ENCODE results near the gene SH3PXD2B. TPM values are rescaled to one million over a fixed set of nuclear protein-coding genes. Genes with fewer than 3 reads are reported as not detected.

SH3PXD2B gene
- total and polyA plus RNA-seq, 2 donors (not counting 1 experiment from before 2014, with no cell fraction given): not detected

DNA sequence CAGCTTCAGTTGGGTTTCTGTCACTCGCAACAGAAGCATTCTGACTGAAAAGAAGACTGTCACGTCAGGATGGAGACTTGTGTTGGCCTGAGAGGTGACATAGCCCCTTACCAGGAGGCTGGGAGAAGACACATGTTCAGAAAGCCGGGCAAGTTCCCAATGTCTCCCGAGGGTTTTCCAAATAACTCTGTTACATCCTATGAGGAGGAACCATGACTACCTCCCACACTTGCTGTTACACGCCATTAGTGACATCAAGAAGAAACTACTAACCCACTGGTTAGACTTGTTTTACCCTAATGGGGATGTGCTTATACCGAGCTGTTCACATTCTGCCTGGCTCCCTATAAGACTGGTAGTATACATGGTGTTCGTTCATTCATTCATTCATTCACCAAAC, 33.3 kb downstream of the SH3PXD2B start:
- H3K36me3 ChIP-seq (replicated peaks in 1 of 2; ENCODE audit: control extremely low read depth in 1 of 2, control insufficient read depth in 1 of 2, extremely low read depth in 1 of 2, insufficient read depth in 2 of 2, low read length in 1 of 2): no peaks in the 10 kb centered on the region
- H2AFZ ChIP-seq (ENCODE audit: insufficient read depth, low read depth, low read length, poor library complexity, severe bottlenecking): no peak overlapping the region
- peaks cover 0 to 3% (median 0%) of the 10 kb centered on the region in 3 donors for H3K9me3 ChIP-seq (ENCODE audit: control extremely low read depth in 1 of 3, control insufficient read depth in 2 of 3, insufficient read depth in 1 of 3, low read length in 2 of 3)
- no peaks in the 10 kb centered on the region for H3K4me1 ChIP-seq (ENCODE audit: control insufficient read depth in 2 of 2, insufficient read depth in 2 of 2, low read length in 2 of 2)
- Mint-ChIP-seq H3K4me3 (no peak overlapping the region), H3K9me3 (ENCODE audit: insufficient read depth) (no peaks in the 10 kb centered on the region), H3K4me1 (no peaks in the 10 kb centered on the region), H3K27me3 (peaks cover 9% of the 10 kb centered on the region), H3K27ac (no peak overlapping the region)
- ATAC-seq (ENCODE audit: low read depth) (no peak), DNase-seq (no peak)
- no peaks in the 10 kb centered on the region for H3K79me2 ChIP-seq (ENCODE audit: control insufficient read depth, insufficient read depth, low read length)
- intact Hi-C loops (cut with micrococcal nuclease): no loop called here
- H3K27ac ChIP-seq (ENCODE audit: low read length in 2 of 2): no peak overlapping the region
- TF ChIP-seq, protein P1, sequence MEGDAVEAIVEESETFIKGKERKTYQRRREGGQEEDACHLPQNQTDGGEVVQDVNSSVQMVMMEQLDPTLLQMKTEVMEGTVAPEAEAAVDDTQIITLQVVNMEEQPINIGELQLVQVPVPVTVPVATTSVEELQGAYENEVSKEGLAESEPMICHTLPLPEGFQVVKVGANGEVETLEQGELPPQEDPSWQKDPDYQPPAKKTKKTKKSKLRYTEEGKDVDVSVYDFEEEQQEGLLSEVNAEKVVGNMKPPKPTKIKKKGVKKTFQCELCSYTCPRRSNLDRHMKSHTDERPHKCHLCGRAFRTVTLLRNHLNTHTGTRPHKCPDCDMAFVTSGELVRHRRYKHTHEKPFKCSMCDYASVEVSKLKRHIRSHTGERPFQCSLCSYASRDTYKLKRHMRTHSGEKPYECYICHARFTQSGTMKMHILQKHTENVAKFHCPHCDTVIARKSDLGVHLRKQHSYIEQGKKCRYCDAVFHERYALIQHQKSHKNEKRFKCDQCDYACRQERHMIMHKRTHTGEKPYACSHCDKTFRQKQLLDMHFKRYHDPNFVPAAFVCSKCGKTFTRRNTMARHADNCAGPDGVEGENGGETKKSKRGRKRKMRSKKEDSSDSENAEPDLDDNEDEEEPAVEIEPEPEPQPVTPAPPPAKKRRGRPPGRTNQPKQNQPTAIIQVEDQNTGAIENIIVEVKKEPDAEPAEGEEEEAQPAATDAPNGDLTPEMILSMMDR (IDR thresholded peaks at IDR 0.05): no peak
- TF ChIP-seq EZH2 (IDR thresholded peaks at IDR 0.05; ENCODE audit: borderline replicate concordance, insufficient read depth, low read depth, low read length, poor library complexity, severe bottlenecking): no peak
- H3K4me2 ChIP-seq (replicated peaks; ENCODE audit: low read depth, low read length, poor library complexity, severe bottlenecking): no peak overlapping the region
- POLR2A ChIA-PET: no interaction called here
- no peak overlapping the region for H3K9ac ChIP-seq (ENCODE audit: low read length)
- no peak overlapping the region for H3K4me3 ChIP-seq (ENCODE audit: control extremely low read depth in 1 of 5, extremely low read depth in 1 of 5, insufficient read depth in 1 of 5, low read depth in 2 of 5, low read length in 4 of 5)
- H4K20me1 ChIP-seq (ENCODE audit: control insufficient read depth, insufficient read depth, low read length, poor library complexity, severe bottlenecking): no peaks in the 10 kb centered on the region
- no peaks in the 10 kb centered on the region for H3K27me3 ChIP-seq (replicated peaks in 1 of 4; ENCODE audit: control extremely low read depth in 1 of 4, control insufficient read depth in 3 of 4, insufficient read depth in 4 of 4, low read length in 3 of 4)
- 96% methylated on average over 4 of the region's 7 CpGs for WGBS (ENCODE audit: insufficient coverage)
- CTCF ChIA-PET: no interaction called here

DNA sequence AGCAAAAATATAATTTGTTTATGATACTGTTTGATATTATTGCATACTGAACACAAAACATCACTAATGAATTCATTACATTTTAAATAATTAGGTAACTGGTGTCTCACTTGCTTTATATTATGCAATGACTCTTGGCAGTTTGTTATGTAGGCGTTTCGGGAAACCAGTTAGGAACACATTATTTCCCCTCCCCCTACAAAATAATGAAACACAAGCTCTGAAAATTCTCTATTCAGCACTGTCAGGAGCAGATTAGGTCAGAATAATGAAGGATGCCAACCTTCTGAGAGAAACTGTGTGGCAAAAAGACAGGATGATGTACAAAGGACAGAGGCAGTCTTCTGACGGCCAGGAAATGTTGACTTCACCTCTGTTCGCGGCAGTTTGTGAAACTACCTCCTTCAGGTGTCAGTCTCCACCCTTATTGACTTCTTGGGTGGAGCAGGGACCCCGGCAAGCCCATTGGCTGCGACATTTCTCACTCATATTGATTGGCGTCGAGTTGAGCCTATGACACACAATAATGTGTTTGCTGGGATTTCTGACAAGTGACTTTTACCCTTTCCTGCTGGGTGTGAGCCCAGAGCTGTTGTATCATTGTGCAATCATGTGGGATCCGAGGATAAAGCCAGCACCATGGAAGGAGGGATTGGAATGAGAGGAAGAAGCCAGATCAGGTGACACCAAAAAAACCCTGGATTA, 33.9 kb downstream of the SH3PXD2B start:
- H3K4me1 Mint-ChIP-seq: no peaks in the 10 kb centered on the region
- no peak overlapping the region for H3K4me3 Mint-ChIP-seq
- Histone ChIP-seq H3K79me2 (ENCODE audit: control insufficient read depth, insufficient read depth, low read length) (no peaks in the 10 kb centered on the region), H3K4me3 (ENCODE audit: control extremely low read depth in 1 of 5, extremely low read depth in 1 of 5, insufficient read depth in 1 of 5, low read depth in 2 of 5, low read length in 4 of 5) (no peak overlapping the region), H3K9me3 (ENCODE audit: control extremely low read depth in 1 of 3, control insufficient read depth in 2 of 3, insufficient read depth in 1 of 3, low read length in 2 of 3) (peaks cover 0 to 3% (median 0%) of the 10 kb centered on the region in 3 donors), H4K20me1 (ENCODE audit: control insufficient read depth, insufficient read depth, low read length, poor library complexity, severe bottlenecking) (no peaks in the 10 kb centered on the region), H3K27me3 (replicated peaks in 1 of 4; ENCODE audit: control extremely low read depth in 1 of 4, control insufficient read depth in 3 of 4, insufficient read depth in 4 of 4, low read length in 3 of 4) (no peaks in the 10 kb centered on the region), H3K9ac (ENCODE audit: low read length) (no peak overlapping the region), H3K36me3 (replicated peaks in 1 of 2; ENCODE audit: control extremely low read depth in 1 of 2, control insufficient read depth in 1 of 2, extremely low read depth in 1 of 2, insufficient read depth in 2 of 2, low read length in 1 of 2) (no peaks in the 10 kb centered on the region), H2AFZ (ENCODE audit: insufficient read depth, low read depth, low read length, poor library complexity, severe bottlenecking) (no peak overlapping the region), H3K27ac (ENCODE audit: low read length in 2 of 2) (no peak overlapping the region), H3K4me1 (ENCODE audit: control insufficient read depth in 2 of 2, insufficient read depth in 2 of 2, low read length in 2 of 2) (no peaks in the 10 kb centered on the region), H3K4me2 (replicated peaks; ENCODE audit: low read depth, low read length, poor library complexity, severe bottlenecking) (no peak overlapping the region)
- no peak overlapping the region for H3K27ac Mint-ChIP-seq
- intact Hi-C loops (cut with micrococcal nuclease): no loop called here
- H3K9me3 Mint-ChIP-seq (ENCODE audit: insufficient read depth): no peaks in the 10 kb centered on the region
- DNase-seq (no peak), ATAC-seq (ENCODE audit: low read depth) (no peak)
- ChIA-PET CTCF (no interaction called here), POLR2A (no interaction called here)
- 84% methylated on average over 2 of the region's 10 CpGs for WGBS (ENCODE audit: insufficient coverage)
- TF ChIP-seq, protein P1 (IDR thresholded peaks at IDR 0.05): no peak
- no peak for TF ChIP-seq EZH2 (IDR thresholded peaks at IDR 0.05; ENCODE audit: borderline replicate concordance, insufficient read depth, low read depth, low read length, poor library complexity, severe bottlenecking)
- peaks cover 9% of the 10 kb centered on the region for H3K27me3 Mint-ChIP-seq

All from B cell (primary cell).